Hematopoietic multipotent progenitor cell (in vitro differentiated cells): Measurements from ENCODE around the gene JAZF1. TPM values are rescaled to one million over a fixed set of nuclear protein-coding genes. Genes with fewer than 3 reads are reported as not detected.

Experiments
- DNase-seq, 3 donors: peaks; one replicate each; pipeline ENCODE4 v3.0.0-alpha.2; 2011 to 2015; ENCODE audit warnings: low read depth in 2 of 3, low spot score in 2 of 3
- small RNA-seq: library from RNA; depleted of rRNA; stranded (forward); fragments of <200 nt; gene quantifications from one replicate; pipeline ENCODE3, GENCODE V24; 2012
- total RNA-seq: library from RNA; depleted of rRNA; stranded (reverse); fragments of >200 nt; gene quantifications from one replicate; pipeline ENCODE4 v1.2.3, GENCODE V29; 2012

The JAZF1 gene
- total RNA-seq, 1 donor: 0.54 TPM

DNA sequence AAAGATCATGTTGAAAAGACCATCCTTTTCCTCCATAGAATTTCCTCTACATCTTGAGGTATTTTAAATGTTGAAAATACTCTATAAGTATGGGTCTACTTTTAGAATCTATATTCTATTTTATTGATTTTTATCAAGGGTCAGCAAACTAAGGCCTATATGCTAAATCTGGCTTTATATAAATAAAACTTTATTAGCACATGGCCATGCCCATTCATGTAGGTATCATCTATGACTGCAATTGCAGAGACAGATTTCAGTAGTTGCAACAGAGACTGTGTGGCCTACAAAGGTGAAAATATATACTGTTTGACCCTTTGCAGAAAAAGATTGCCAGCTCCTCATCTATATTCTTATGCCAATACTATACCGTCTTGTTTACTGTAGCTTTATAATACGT is 367.9 kb downstream of the JAZF1 start:
- no peak for DNase-seq

- DNase-seq: no peak
Observed at GRCh38 chr7:27810186-27810585, 370.4 kb downstream of the JAZF1 start.

- no peak for DNase-seq
Observed at GRCh38 chr7:27808626-27809025, 372.0 kb downstream of the JAZF1 start.

DNA sequence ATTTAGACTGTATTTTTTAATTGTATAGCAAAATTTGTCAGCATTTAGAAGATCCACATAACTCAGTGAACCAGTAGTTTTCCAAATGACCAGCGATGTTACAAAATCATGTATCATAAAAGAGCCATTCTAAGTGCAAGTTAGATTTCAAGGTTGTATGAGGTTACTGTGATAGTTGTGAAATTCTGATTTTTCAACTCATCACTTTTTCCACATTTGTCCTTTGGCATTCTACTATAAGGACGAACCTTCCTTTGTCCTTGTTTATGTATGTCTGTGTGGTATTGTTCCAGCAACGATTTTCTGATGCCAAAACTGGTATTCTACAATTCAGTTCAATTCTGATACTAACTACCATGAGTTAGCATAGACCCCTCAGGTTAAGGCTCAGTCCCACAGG is 376.5 kb downstream of the JAZF1 start:
- no peak for DNase-seq

DNA sequence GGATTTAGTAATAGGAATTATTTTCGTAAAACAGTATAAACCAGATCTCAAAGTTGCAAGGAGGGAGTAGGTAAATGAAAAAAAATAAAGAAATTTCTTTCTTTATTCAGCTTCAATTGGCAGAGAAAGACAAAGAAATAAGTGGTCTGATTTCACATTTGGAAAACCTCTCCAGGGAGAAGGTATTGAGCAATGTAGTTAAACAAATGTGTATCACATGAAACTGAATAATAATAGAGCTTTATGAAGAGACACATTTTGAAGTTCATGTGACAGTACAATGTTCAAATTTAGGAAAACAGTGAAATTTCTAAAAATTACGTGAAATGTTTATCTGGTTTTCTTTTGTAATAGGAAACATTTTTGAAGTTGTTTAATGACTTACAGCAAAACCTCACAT is 377.6 kb downstream of the JAZF1 start:
- no peak for DNase-seq

DNA sequence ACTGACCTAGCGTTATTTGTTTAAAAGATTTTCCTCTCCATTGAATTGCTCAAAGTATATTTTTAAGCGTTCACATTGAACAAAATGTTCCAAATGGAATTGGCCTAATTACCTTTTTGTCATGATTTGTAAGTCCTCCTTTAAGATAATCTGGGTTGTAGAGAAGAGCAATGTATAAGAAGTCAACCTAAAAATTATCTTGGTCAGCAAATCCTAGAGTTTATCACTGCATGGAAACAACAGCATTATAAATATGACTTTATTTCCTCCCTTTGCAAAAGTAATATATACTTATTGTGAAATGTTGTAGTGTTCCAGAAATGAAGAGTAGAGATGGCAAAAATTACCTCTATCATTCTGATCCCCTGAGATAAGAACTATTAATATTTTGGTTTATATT is 381.4 kb downstream of the JAZF1 start:
- no peak for DNase-seq

- no peak for DNase-seq
Observed at GRCh38 chr7:27795977-27796376, 384.6 kb downstream of the JAZF1 start.

DNA sequence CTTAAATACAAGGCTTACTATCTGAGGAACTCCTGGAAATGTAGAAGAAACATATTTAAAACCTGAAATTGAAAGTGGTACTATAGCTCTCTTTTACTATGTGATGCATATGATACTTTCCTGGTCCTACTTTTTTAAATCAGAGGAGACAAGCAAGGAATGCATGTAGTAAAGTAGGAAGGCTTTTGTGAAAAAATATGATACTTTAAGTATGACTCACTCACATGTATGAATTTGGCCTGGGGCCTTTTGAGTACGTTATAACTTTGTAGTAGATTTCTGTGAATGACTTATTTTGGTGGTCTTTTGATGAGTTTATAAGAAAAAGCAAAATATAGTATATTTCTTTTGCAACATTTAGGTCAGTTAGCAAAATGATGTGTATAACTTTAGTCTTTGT is 386.8 kb downstream of the JAZF1 start:
- DNase-seq: no peak

- DNase-seq: no peak
Observed at GRCh38 chr7:27788437-27788836, 392.2 kb downstream of the JAZF1 start.

- DNase-seq: peak; percentile 22 to 82 (median 66)
Observed at GRCh38 chr7:27784399-27785053, 396.1 kb downstream of the JAZF1 start.

DNA sequence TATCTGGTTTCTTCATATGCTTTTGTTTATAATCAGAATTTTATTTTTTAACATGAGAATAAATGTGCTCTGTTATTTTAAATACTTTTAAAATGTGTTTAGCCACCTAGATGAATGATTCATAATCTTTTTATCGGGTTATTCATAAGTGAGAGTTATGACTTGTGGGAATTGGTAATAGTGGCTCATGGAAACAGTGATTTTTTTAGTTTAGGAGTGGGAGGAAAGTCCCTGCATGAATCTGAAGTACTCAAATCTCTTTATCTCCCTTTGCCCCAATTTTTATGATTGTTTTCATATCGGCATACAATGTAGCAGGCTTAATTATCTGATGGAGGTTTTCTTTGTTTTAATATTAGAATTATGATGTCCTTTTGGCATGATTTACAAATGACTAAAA is 397.7 kb downstream of the JAZF1 start:
- DNase-seq: no peak

DNA sequence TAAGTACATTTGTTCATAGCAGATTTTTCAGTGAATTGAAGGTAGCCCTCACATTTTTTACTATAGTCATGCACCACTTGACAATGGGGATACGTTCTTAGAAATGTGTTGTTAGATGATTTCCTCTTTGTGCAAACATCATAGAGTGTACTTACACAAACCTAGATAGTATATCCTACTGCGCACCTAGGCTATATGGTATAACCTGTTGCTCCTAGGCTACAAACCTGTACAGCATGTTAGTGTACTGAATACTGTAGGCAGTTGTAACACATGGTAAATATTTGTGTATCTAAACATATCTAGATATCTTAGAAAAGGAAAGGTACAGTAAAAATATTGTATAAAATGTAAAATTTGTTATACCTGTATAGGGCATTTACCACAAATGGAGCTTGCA is 399.4 kb downstream of the JAZF1 start:
- DNase-seq: no peak

Small RNAs within 50 kb of the gene (small RNA-seq; reads per million reads assigned to genes)
- gene RNU6-979P: not detected

Other genes with a start within 250 kb of the JAZF1 start
- gene CREB5, start 231.7 kb upstream of the JAZF1 start, total RNA-seq: 20.7 TPM